Stimulated activated CD8-positive, alpha-beta memory T cell treated with anti-CD3 and anti-CD28 coated beads, Interleukin-2, amount 100 ng/mL, for 1 hour (primary cell): ENCODE measurements around the gene STK32C.
A peak's percentile ranks its signal among the peaks of the same experiment; 100 is the strongest.
"Not testable (repeated sequence)": the region's sequence is repeated elsewhere in the genome, so short reads cannot be mapped to it uniquely, and the experiment has no call there.

Source experiments
- DNase-seq, 2 donors: peaks; one replicate each; pipeline ENCODE4 v3.0.0-alpha.2; 2020; ENCODE audit warnings: low read depth in 2 of 2

STK32C gene

GRCh38 chr10:132337854-132338253 is 30.1 kb upstream of the STK32C start:
- not testable (repeated sequence) for DNase-seq

GRCh38 chr10:132336919-132337407 is 29.2 kb upstream of the STK32C start:
- no peak for DNase-seq

GRCh38 chr10:132336064-132336746 is 28.5 kb upstream of the STK32C start:
- no peak for DNase-seq

GRCh38 chr10:132335189-132336063 is 27.7 kb upstream of the STK32C start:
- DNase-seq = no peak

GRCh38 chr10:132334631-132335188 is 27.0 kb upstream of the STK32C start:
- DNase-seq = no peak

- DNase-seq = no peak
These were observed 25.6 kb upstream of the STK32C start for GRCh38 chr10:132333386-132333785.

- DNase-seq = no peak
These were observed 24.6 kb upstream of the STK32C start for GRCh38 chr10:132332433-132332754.

GRCh38 chr10:132331601-132332432 is 24.1 kb upstream of the STK32C start, which contains the start of gene LRRC27:
Gene LRRC27, plus strand, starts transcription at chr10:132332193. Its CDS starts 1,332 bp downstream, at chr10:132333525.
- peak; percentile 100 for DNase-seq

GRCh38 chr10:132330486-132330833 is 22.7 kb upstream of the STK32C start:
- no peak for DNase-seq

GRCh38 chr10:132329565-132330485 is 22.1 kb upstream of the STK32C start:
- DNase-seq = peak; percentile 18 to 30

- no peak for DNase-seq
These were observed 21.0 kb upstream of the STK32C start for GRCh38 chr10:132328738-132329137.

- DNase-seq = no peak
These were observed 20.4 kb upstream of the STK32C start for GRCh38 chr10:132328106-132328505.

- DNase-seq = no peak
These were observed 19.2 kb upstream of the STK32C start for GRCh38 chr10:132326925-132327324.

- no peak for DNase-seq
These were observed 18.7 kb upstream of the STK32C start for GRCh38 chr10:132326344-132326889.

GRCh38 chr10:132324186-132324585 is 16.4 kb upstream of the STK32C start:
- DNase-seq = no peak

- DNase-seq = no peak
These were observed 14.9 kb upstream of the STK32C start for GRCh38 chr10:132322586-132323048.

GRCh38 chr10:132321726-132322125 is 14.0 kb upstream of the STK32C start:
- DNase-seq = no peak

GRCh38 chr10:132320654-132321469 is 13.1 kb upstream of the STK32C start:
- no peak for DNase-seq
